ENCODE measurements around the gene ARL4D. TPM values are rescaled to one million over a fixed set of nuclear protein-coding genes. Genes with fewer than 3 reads are reported as not detected.
A peak's percentile ranks its signal among the peaks of the same experiment; 100 is the strongest.

Gene ARL4D
- total RNA-seq, 1 donor from 2014 or later, result 35.7 TPM

- no peaks in the 10 kb centered on the region for H3K36me3 Mint-ChIP-seq (ENCODE audit: low read depth, unreplicated experiment)
- DNase-seq (ENCODE audit: low spot score), result no peak
- H3K27me3 Mint-ChIP-seq (ENCODE audit: unreplicated experiment), result peaks cover 1% of the 10 kb centered on the region
- H3K4me3 Mint-ChIP-seq (ENCODE audit: unreplicated experiment), result no peak overlapping the region
- peak overlapping the region; percentile 39 for H3K27ac Mint-ChIP-seq (ENCODE audit: unreplicated experiment)
- H3K4me1 Mint-ChIP-seq (ENCODE audit: unreplicated experiment), result peaks cover 6% of the 10 kb centered on the region
- TF ChIP-seq, protein P1, sequence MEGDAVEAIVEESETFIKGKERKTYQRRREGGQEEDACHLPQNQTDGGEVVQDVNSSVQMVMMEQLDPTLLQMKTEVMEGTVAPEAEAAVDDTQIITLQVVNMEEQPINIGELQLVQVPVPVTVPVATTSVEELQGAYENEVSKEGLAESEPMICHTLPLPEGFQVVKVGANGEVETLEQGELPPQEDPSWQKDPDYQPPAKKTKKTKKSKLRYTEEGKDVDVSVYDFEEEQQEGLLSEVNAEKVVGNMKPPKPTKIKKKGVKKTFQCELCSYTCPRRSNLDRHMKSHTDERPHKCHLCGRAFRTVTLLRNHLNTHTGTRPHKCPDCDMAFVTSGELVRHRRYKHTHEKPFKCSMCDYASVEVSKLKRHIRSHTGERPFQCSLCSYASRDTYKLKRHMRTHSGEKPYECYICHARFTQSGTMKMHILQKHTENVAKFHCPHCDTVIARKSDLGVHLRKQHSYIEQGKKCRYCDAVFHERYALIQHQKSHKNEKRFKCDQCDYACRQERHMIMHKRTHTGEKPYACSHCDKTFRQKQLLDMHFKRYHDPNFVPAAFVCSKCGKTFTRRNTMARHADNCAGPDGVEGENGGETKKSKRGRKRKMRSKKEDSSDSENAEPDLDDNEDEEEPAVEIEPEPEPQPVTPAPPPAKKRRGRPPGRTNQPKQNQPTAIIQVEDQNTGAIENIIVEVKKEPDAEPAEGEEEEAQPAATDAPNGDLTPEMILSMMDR (IDR thresholded peaks at IDR 0.05; ENCODE audit: unreplicated experiment), result no peak
- no peaks in the 10 kb centered on the region for H3K9me3 Mint-ChIP-seq (ENCODE audit: unreplicated experiment)
Observed at GRCh38 chr17:43431714-43432523, 33.1 kb downstream of the ARL4D start.

- no peak for DNase-seq (ENCODE audit: low spot score)
- H3K4me1 Mint-ChIP-seq (ENCODE audit: unreplicated experiment), result peaks cover 6% of the 10 kb centered on the region
- H3K9me3 Mint-ChIP-seq (ENCODE audit: unreplicated experiment), result no peaks in the 10 kb centered on the region
- H3K4me3 Mint-ChIP-seq (ENCODE audit: unreplicated experiment), result no peak overlapping the region
- H3K27me3 Mint-ChIP-seq (ENCODE audit: unreplicated experiment), result peaks cover 1% of the 10 kb centered on the region
- H3K27ac Mint-ChIP-seq (ENCODE audit: unreplicated experiment), result no peak overlapping the region
- TF ChIP-seq, protein P1 (IDR thresholded peaks at IDR 0.05; ENCODE audit: unreplicated experiment), result no peak
- no peaks in the 10 kb centered on the region for H3K36me3 Mint-ChIP-seq (ENCODE audit: low read depth, unreplicated experiment)
Observed at GRCh38 chr17:43434902-43435319, 36.1 kb downstream of the ARL4D start.

DNA sequence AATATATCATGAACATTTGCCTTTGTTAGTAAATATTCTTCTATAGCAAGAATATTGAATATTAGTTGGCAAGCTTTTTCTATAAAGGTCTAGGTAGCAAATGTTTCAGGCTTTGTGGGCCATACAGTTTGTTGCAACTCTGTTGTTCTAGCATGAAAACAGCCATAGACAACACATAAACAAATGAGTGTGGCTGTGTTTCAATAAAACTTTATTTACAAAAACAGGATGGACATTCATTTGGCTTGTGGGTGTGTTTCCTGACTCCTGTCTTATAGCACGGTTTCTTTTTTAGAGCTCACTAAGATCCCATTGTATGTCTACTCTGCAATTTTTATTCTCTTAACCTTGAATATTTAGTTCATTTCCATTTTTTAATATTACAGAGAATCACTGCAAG lies 39.0 kb downstream of the ARL4D start:
- Mint-ChIP-seq H3K9me3 (ENCODE audit: unreplicated experiment) (no peaks in the 10 kb centered on the region), H3K27ac (ENCODE audit: unreplicated experiment) (no peak overlapping the region), H3K4me3 (ENCODE audit: unreplicated experiment) (no peak overlapping the region), H3K27me3 (ENCODE audit: unreplicated experiment) (no peaks in the 10 kb centered on the region), H3K4me1 (ENCODE audit: unreplicated experiment) (no peaks in the 10 kb centered on the region), H3K36me3 (ENCODE audit: low read depth, unreplicated experiment) (no peaks in the 10 kb centered on the region)
- DNase-seq (ENCODE audit: low spot score), result no peak
- TF ChIP-seq, protein P1 (IDR thresholded peaks at IDR 0.05; ENCODE audit: unreplicated experiment), result no peak

- no peaks in the 10 kb centered on the region for H3K9me3 Mint-ChIP-seq (ENCODE audit: unreplicated experiment)
- H3K36me3 Mint-ChIP-seq (ENCODE audit: low read depth, unreplicated experiment), result no peaks in the 10 kb centered on the region
- no peaks in the 10 kb centered on the region for H3K4me1 Mint-ChIP-seq (ENCODE audit: unreplicated experiment)
- TF ChIP-seq, protein P1 (IDR thresholded peaks at IDR 0.05; ENCODE audit: unreplicated experiment), result no peak
- no peaks in the 10 kb centered on the region for H3K27me3 Mint-ChIP-seq (ENCODE audit: unreplicated experiment)
- DNase-seq (ENCODE audit: low spot score), result no peak
- H3K27ac Mint-ChIP-seq (ENCODE audit: unreplicated experiment), result no peak overlapping the region
- no peak overlapping the region for H3K4me3 Mint-ChIP-seq (ENCODE audit: unreplicated experiment)
Observed at GRCh38 chr17:43438626-43439025, 39.8 kb downstream of the ARL4D start.

- no peak for DNase-seq (ENCODE audit: low spot score)
- no peaks in the 10 kb centered on the region for H3K36me3 Mint-ChIP-seq (ENCODE audit: low read depth, unreplicated experiment)
- no peak overlapping the region for H3K27ac Mint-ChIP-seq (ENCODE audit: unreplicated experiment)
- H3K27me3 Mint-ChIP-seq (ENCODE audit: unreplicated experiment), result no peaks in the 10 kb centered on the region
- H3K9me3 Mint-ChIP-seq (ENCODE audit: unreplicated experiment), result no peaks in the 10 kb centered on the region
- H3K4me1 Mint-ChIP-seq (ENCODE audit: unreplicated experiment), result no peaks in the 10 kb centered on the region
- TF ChIP-seq, protein P1 (IDR thresholded peaks at IDR 0.05; ENCODE audit: unreplicated experiment), result no peak
- H3K4me3 Mint-ChIP-seq (ENCODE audit: unreplicated experiment), result no peak overlapping the region
Observed at GRCh38 chr17:43439041-43439440, 40.2 kb downstream of the ARL4D start.
